Airway epithelial cell (primary cell): ENCODE data around the gene COL6A3. TPM values are rescaled to one million over a fixed set of nuclear protein-coding genes. Genes with fewer than 3 reads are reported as not detected.

ENCODE experiments used
- total RNA-seq: library from RNA; depleted of rRNA; stranded (reverse); fragments of >200 nt; gene quantifications from 2 replicates; pipeline ENCODE4 v1.2.3, GENCODE V29; 2015

Gene COL6A3
- 39.3 and 55.6 TPM in 2 replicates for total RNA-seq

GRCh38 chr2:237413777-237414661 lies at the start of gene COL6A3:
Gene COL6A3 (minus strand): TSS chr2:237414164. CDS start chr2:237396817, 17,347 bp downstream.

Other genes starting within 250 kb of the COL6A3 start
- gene MLPH, start 73.1 kb upstream of the COL6A3 start, total RNA-seq, result 3.8 and 7.8 TPM in 2 replicates
- not detected in 2 replicates for gene PRLH, start 152.4 kb upstream of the COL6A3 start, total RNA-seq
- gene RAB17, start 176.6 kb upstream of the COL6A3 start, total RNA-seq, result 0.85 and 4.7 TPM in 2 replicates
- 36.8 and 50.8 TPM in 2 replicates for gene LRRFIP1, start 213.4 kb upstream of the COL6A3 start, total RNA-seq